GM10248 (cell line): Measurements from ENCODE around the gene FAM81B.
"Not testable (repeated sequence)": the region's sequence is repeated elsewhere in the genome, so short reads cannot be mapped to it uniquely, and the experiment has no call there.

ENCODE experiments used
- CTCF ChIA-PET: fragments of 300-600 bp; sonication (Branson Sonifier 250); formaldehyde crosslinking; extraction: SDS; loops from one replicate; lab custom pipeline; 2021; ENCODE audit warnings: antibody characterized with exemption; lab: Yijun Ruan, JAX
- POLR2A ChIA-PET: fragments of 350-650 bp; sonication (Branson Sonifier 250); formaldehyde crosslinking; extraction: SDS; loops from one replicate; lab custom pipeline; 2020; ENCODE audit warnings: antibody characterized with exemption; lab: Yijun Ruan, JAX
- DNase-seq: peaks from one replicate; pipeline ENCODE4 v3.0.0; 2012; ENCODE audit errors: extremely low spot score
- TF ChIP-seq, protein P1 (sequence below): IDR thresholded peaks from 2 replicates; pipeline ENCODE4 v1.5.1; 2012; ENCODE audit warnings: mild to moderate bottlenecking, low read depth; ENCODE audit errors: extremely low read depth, missing control alignments, control extremely low read depth

FAM81B gene, protein sequence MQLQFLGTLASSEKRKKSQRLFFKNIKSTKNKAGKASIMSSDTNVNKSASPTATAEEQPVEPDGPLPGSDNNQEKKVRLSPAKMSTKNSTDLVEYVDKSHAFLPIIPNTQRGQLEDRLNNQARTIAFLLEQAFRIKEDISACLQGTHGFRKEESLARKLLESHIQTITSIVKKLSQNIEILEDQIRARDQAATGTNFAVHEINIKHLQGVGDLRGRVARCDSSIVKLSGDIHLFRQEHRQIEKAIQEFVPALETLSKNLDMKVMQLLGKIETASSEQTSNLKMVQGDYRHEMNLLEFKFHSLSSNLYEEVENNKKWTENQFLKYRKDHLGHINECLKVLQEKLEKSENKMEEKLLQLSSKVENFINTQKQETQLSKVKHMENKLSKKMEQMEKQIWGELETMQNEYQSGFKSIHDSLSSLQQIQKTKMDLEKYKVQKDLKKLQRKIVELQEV

DNA sequence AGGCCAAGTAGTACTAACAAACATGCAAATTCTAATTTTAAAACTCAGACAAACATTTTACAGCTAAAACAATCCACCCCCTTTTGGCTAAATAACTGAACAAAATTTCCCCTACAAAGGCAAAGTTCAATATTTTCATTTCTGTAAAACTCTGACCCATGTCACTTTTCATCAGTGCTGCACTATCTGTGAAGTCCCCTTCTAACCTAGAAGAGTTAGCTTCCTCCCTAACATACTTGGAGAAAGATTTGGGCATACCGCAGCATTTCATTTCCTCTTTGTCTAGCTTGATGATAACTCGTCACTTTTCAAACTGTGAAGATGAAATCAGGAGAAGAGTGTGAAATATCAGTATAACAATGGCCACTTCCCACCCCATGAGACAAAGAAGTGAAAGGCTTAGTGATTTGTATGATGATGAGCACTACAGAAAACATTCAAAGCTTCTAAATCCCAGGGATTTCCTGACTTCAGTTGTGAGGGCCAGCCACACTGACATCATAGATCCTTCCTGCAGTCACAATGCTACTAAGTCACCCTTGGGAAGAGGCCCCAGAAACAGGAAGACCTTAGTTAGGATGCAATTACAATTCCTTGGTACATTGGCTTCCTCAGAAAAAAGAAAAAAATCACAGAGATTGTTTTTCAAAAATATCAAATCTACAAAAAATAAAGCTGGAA lies at the start of gene FAM81B:
TSS of gene FAM81B (plus strand) at position 555 of the 681 bp plus-strand sequence. CDS start at position 579, 24 bp downstream.
- DNase-seq: no peak
- TF ChIP-seq, protein P1, sequence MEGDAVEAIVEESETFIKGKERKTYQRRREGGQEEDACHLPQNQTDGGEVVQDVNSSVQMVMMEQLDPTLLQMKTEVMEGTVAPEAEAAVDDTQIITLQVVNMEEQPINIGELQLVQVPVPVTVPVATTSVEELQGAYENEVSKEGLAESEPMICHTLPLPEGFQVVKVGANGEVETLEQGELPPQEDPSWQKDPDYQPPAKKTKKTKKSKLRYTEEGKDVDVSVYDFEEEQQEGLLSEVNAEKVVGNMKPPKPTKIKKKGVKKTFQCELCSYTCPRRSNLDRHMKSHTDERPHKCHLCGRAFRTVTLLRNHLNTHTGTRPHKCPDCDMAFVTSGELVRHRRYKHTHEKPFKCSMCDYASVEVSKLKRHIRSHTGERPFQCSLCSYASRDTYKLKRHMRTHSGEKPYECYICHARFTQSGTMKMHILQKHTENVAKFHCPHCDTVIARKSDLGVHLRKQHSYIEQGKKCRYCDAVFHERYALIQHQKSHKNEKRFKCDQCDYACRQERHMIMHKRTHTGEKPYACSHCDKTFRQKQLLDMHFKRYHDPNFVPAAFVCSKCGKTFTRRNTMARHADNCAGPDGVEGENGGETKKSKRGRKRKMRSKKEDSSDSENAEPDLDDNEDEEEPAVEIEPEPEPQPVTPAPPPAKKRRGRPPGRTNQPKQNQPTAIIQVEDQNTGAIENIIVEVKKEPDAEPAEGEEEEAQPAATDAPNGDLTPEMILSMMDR: no peak
- ChIA-PET CTCF (interaction anchor here (0.8 to 1.3 kb wide), 5 partner anchors 9 to 40 kb away, joined by 3 to 4 read pairs (median 3); no protein-coding TSS in a partner anchor), POLR2A (no interaction called here)

DNA sequence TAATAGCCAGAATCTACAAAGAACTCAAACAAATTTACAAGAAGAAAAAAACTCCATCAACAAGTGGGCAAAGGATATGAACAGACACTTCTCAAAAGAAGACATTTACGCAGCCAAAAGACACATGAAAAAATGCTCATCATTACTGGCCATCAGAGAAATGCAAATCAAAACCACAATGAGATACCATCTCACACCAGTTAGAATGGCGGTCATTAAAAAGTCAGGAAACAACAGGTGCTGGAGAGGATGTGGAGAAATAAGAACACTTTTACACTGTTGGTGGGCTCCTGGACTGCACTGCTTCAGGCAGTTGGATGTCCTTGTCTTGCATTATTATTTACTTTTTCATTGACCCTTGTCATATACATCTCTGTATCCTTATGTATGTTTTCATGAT lies 49.7 kb upstream of the FAM81B start:
- DNase-seq, POLR2A ChIA-PET, CTCF ChIA-PET: not testable (repeated sequence)

DNA sequence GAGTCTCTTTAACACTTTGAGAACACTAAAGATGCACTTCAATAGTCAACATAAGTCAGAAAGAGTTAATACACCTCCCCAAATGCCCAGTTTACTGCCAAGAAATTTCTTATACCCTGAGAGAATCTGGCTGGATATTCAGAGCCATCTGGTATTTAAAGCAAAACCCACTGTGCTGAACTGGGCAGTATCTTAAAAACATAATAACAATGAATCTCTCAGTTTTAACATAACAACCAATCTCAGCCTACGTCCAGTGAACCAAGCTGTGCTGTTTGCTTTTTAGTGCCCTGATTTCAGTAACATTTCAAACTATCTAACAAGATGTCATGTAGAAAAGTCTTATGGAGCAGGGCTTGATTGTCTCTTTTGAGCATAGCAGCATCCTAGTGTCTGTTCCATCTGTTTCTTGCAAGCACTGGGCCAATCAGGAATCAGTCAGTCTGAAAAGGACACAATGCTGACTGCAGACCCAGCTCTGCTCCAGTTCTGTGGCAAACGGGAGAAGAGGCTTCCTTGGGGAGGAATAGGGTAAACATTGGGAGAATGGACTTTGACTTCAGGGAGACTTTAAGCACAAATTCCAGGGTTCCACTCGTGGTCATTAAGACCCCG lies 43.6 kb upstream of the FAM81B start:
- TF ChIP-seq, protein P1: no peak
- ChIA-PET POLR2A (no interaction called here), CTCF (interaction anchor here (1.4 to 2.5 kb wide), 2 partner anchors 10 to 12 kb away, joined by 5 to 7 read pairs; no protein-coding TSS in a partner anchor)
- no peak for DNase-seq

DNA sequence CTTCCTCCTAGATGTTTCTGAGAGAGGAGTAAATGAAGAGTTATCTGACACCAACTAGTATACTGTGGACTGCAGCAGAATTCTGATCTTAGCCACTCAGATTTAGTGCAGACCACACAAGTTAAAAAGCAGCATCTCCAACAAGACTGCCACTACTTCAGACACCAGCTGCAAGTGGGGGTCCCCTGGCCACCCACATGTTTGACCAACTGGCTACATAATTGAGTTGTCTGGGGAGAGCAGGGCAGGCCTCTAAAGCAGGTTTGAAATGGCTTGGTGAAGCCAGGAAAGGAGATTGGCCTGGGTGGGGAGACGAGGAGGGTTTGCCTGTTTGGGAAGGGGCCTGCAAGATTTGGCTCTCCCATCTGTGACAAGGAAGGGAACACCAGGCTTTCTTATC lies 40.5 kb upstream of the FAM81B start:
- TF ChIP-seq, protein P1: no peak
- ChIA-PET POLR2A (no interaction called here), CTCF (interaction anchor here (1.2 kb wide), 1 partner anchor 11 kb away, joined by 3 read pairs; no protein-coding TSS in a partner anchor)

DNA sequence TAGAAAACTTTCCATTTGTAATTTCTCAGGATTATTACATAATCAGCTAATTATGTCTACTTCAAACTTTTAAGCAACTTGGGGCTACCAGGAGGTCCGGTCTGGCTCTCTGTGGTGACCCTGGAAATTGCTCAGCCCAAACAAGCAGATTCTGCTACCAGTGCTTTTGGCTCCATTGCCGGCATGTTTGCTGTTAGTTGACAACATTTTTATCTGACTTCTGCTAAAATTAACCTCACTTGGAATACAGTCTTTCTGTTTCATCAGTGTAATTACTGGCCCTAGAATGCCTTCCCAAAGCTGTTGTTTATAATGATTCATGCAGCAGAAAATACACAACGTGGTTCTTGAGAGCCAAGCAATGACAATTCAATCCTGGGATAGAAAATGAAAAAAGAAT lies 38.5 kb upstream of the FAM81B start:
- no peak for DNase-seq
- POLR2A ChIA-PET: no interaction called here
- TF ChIP-seq, protein P1: no peak
- CTCF ChIA-PET: interaction anchor here (2.3 kb wide), 1 partner anchor 18 kb away, joined by 6 read pairs; no protein-coding TSS in a partner anchor

More for the DNA sequence above, 40.5 kb upstream of the FAM81B start:
- no peak for DNase-seq

DNA sequence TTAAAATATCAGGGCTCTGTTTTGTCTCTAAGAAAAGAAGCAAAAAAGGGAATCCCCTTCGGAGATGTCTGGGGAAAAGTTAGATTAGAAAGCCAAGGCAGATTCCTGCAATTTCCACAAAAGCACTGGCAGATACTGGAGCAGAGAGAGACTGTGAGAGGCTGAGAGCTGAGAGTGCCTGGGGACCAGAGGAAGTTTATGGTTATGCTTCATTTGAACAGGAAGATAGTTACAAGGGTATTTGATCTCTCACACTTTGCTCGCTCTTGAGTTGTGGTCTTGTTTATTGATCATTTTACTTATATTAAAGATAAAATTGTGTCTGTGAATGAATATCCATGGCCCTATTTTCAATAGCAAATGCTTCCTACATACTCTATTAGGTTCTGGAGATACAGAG lies 32.8 kb upstream of the FAM81B start:
- ChIA-PET CTCF (interaction anchor here (2.1 kb wide), 1 partner anchor 10 kb away, joined by 5 read pairs; no protein-coding TSS in a partner anchor), POLR2A (no interaction called here)
- DNase-seq: no peak
- TF ChIP-seq, protein P1: no peak
